Retinal pigment epithelial cell (primary cell): ENCODE data around the gene RPEL1.

Source experiments
- DNase-seq: peaks from one replicate; pipeline ENCODE4 v3.0.0-alpha.2; 2010; ENCODE audit warnings: low read depth
- H3K4me3 ChIP-seq: 2 replicates; pipeline ENCODE4 v1.5.1; 2011; ENCODE audit warnings: mild to moderate bottlenecking, low read length, control low read depth, moderate library complexity
- TF ChIP-seq, protein P1 (sequence below): conservative IDR thresholded peaks from 2 replicates; pipeline ENCODE4 v1.5.1; 2011; ENCODE audit warnings: low read depth, low read length, control low read depth, inconsistent platforms

The RPEL1 gene

GRCh38 chr10:103276251-103276895 is 30.7 kb downstream of the RPEL1 start:
- H3K4me3 ChIP-seq: peak overlapping the region; percentile 22
- no peak for DNase-seq

DNA sequence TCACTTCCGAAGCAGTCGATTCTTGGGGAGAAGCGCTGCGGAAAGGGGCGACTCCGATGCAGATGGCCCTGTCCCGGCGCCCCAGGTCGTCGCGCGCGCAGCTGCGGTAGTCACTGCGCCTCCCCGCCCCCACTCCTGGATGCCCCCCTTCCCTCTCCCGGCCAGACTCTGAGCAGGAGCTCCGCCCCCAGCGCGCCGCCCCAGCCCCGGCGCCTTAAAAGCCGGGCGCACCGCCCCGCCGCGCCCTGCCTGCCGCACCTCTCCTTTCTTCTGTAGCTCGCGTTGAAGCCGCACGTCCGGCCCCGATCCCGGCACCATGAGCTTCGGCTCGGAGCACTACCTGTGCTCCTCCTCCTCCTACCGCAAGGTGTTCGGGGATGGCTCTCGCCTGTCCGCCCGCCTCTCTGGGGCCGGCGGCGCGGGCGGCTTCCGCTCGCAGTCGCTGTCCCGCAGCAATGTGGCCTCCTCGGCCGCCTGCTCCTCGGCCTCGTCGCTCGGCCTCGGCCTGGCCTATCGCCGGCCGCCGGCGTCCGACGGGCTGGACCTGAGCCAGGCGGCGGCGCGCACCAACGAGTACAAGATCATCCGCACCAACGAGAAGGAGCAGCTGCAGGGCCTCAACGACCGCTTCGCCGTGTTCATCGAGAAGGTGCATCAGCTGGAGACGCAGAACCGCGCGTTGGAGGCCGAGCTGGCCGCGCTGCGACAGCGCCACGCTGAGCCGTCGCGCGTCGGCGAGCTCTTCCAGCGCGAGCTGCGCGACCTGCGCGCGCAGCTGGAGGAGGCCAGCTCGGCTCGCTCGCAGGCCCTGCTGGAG is 31.4 kb downstream of the RPEL1 start, which contains the start of gene INA:
TSS of gene INA (plus strand) at position 243 of the 817 bp plus-strand sequence. CDS start at position 317, 74 bp downstream.
- H3K4me3 ChIP-seq: peak within 1 kb of the TSS; percentile 22
- no peak for DNase-seq
- TF ChIP-seq, protein P1, sequence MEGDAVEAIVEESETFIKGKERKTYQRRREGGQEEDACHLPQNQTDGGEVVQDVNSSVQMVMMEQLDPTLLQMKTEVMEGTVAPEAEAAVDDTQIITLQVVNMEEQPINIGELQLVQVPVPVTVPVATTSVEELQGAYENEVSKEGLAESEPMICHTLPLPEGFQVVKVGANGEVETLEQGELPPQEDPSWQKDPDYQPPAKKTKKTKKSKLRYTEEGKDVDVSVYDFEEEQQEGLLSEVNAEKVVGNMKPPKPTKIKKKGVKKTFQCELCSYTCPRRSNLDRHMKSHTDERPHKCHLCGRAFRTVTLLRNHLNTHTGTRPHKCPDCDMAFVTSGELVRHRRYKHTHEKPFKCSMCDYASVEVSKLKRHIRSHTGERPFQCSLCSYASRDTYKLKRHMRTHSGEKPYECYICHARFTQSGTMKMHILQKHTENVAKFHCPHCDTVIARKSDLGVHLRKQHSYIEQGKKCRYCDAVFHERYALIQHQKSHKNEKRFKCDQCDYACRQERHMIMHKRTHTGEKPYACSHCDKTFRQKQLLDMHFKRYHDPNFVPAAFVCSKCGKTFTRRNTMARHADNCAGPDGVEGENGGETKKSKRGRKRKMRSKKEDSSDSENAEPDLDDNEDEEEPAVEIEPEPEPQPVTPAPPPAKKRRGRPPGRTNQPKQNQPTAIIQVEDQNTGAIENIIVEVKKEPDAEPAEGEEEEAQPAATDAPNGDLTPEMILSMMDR: no peak

More at GRCh38 chr10:103276251-103276895, 30.7 kb downstream of the RPEL1 start:
- TF ChIP-seq, protein P1: no peak

DNA sequence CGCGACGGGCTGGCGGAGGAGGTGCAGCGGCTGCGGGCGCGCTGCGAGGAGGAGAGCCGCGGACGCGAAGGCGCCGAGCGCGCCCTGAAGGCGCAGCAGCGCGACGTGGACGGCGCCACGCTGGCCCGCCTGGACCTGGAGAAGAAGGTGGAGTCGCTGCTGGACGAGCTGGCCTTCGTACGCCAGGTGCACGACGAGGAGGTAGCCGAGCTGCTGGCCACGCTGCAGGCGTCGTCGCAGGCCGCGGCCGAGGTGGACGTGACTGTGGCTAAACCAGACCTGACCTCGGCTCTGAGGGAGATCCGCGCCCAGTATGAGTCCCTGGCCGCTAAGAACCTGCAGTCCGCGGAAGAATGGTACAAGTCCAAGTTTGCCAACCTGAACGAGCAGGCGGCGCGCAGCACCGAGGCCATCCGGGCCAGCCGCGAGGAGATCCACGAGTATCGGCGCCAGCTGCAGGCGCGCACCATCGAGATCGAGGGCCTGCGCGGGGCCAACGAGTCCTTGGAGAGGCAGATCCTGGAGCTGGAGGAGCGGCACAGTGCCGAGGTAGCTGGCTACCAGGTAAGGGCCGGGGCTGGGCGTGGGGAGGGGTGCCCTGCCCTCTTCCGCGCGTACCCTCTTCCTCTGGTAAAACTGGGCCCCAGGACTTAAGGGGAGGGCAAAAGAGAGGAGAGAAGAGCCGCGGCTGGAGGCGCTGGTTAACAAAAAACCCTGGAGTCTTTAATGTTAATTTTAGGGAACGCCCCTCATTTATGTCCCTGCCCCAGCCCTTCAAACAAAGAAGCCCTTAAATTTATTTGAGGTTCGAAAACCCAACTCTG is 32.2 kb downstream of the RPEL1 start:
- H3K4me3 ChIP-seq: no peak overlapping the region
- TF ChIP-seq, protein P1: no peak
- no peak for DNase-seq

DNA sequence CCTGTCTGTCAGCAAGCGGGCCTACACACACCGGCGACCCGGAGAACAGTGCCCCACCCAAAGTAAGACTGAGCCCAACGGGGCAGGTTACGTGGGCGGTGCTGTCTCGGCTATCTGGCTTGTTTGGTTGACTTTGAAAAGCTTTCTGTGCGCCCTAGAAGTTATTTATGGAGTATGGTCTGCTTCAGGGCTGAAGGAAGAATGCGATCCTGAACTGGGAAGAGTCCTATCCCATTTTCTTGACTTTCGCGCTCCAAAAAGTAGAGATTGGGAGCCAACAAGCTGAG is 32.8 kb downstream of the RPEL1 start:
- DNase-seq: no peak
- TF ChIP-seq, protein P1: no peak
- H3K4me3 ChIP-seq: no peak overlapping the region

DNA sequence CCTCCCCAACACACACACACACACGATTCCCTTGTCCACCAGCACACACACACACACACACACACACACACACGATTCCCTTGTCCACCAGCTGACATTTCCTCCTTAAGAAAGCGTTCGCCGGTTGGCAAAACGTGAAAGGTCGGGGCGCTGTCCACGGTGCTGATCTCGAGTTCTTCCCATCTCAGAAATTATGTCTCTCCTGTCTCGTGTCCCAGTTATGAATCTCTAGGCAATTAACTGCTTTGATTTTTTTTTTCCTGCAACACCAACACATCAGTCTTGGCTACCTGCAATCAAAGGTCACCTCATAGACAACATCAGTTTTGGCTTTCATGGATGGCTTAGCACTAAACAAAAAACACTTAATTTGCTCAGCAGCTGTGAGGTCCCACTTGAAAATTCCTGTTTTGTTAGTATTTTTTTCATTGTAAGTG is 33.2 kb downstream of the RPEL1 start:
- TF ChIP-seq, protein P1: no peak
- no peak for DNase-seq
- H3K4me3 ChIP-seq: no peak overlapping the region

- H3K4me3 ChIP-seq: no peak overlapping the region
- no peak for DNase-seq
- TF ChIP-seq, protein P1: no peak
Observed at GRCh38 chr10:103280031-103280430, 34.3 kb downstream of the RPEL1 start.
